Activated CD8-positive, alpha-beta memory T cell treated with anti-CD3 and anti-CD28 coated beads for 24 hours (primary cell): ENCODE results near the gene EEA1.

Experiments
- DNase-seq: peaks from one replicate; pipeline ENCODE4 v3.0.0-alpha.2; 2020

Gene EEA1

DNA sequence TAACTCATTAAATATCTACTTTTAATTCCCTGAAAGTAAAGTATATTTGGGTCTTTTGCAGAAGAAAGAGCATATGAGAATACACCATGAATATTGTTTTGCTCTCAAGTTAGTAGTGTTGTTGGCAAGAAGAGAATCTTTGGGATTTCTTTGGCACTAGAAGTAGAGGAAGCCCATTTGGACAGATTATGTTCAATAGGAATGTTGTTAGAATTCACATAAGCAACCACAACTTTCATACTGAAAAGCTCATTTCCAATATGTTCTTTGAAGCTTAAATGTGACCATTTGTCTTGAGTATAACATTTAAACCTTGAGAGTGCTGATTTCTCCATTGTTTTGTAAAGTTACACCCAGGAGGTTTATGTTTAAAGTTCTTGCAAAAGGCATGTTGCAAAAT is 188.7 kb downstream of the EEA1 start:
- DNase-seq, result no peak

- no peak for DNase-seq
These were observed 190.0 kb downstream of the EEA1 start for GRCh38 chr12:92739113-92739512.

DNA sequence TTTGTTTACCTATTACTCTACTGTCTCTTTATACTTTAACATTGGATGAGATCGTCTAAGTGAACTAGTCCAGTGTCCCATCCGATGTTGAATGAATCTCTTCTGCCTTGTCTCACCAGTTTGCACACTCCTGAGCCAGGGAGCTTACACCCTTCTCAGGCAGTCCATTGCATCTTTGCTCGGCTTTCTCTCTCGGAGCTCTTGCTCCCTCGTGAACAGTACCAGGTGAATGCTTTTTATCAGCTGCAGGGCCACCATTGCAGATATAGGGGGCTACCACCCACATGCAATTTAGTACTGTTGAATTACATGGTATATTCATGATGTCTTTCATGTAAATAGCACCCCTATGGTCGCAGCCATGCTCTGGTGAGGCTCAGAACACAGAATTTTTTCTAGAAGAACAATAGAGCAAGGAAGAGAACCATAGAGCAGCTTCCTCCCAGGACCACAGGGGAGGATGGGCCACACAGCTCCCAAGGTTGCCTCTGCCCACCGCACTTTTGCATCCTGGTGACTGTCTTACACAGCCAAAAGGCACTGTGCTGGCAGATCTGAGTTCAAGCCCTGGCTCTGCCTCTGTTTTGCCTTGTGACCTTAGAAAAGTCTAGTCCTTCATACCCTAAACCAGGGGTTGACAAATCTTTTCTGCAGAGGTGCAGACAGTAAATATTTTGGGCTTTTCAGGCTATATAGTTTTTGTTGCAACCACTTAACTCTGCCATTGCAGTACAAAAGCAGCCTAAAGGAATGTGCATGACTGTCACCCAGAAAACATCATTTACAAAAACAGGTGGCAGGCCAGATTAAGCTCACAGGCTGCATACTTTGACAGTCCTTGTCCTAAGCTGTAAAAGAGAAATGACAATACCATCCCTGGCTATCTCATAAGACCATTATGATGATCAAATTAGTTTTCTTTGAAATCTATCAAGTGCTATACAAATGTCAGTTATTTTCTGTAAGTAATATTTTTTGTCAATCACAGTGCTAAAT is 190.9 kb downstream of the EEA1 start:
- DNase-seq, result no peak

DNA sequence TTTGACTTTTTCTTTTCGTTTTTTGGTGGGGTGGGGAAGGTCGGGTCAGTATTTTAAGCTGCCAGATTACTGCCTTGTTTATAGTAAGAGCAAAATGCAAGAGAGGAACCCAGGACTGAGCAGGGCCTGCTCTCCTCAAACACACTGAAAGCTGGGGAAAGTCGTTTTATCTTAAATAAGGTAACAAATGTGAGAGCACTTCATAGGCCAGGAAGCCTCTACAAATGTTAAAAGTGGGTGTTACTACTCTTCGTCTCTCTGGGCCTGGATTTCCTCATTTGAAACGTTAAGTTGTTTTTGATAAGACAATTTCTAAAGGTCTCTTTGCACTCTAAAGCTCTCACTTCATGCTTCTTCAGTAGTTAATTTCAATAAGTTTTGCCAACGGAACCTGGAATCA is 192.5 kb downstream of the EEA1 start:
- no peak for DNase-seq

DNA sequence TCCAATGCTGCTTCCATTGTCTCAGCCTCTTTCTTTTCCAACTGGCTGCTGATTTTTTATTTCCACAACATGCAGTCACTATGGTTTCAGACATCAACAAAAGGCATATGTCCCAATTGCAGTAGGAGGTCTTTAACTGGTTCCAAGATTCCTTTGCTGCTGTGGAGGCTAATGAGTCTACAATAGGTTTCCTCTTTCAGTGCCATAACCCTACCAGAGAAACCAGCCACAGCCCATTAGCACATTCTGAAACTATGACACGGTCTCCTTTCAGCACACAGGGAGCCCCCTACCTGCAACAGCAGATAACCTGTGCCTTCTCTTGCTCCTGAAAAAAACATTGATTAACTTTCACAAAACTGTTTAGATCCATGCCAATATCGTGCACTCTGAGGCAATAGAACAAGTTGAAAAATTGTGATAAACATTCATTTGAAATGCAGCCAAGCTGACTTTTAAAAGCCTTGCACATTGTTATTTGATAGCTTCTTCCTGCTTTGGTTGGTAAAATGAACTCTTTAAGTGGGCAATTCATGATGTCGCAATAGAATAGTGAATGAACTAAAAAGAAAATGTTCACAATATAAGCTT is 193.9 kb downstream of the EEA1 start:
- no peak for DNase-seq

- DNase-seq, result no peak
These were observed 195.4 kb downstream of the EEA1 start for GRCh38 chr12:92733661-92734060.

GRCh38 chr12:92733181-92733580 is 195.9 kb downstream of the EEA1 start:
- no peak for DNase-seq

- no peak for DNase-seq
These were observed 196.4 kb downstream of the EEA1 start for GRCh38 chr12:92732716-92733115.

GRCh38 chr12:92732216-92732615 is 196.9 kb downstream of the EEA1 start:
- DNase-seq, result no peak

DNA sequence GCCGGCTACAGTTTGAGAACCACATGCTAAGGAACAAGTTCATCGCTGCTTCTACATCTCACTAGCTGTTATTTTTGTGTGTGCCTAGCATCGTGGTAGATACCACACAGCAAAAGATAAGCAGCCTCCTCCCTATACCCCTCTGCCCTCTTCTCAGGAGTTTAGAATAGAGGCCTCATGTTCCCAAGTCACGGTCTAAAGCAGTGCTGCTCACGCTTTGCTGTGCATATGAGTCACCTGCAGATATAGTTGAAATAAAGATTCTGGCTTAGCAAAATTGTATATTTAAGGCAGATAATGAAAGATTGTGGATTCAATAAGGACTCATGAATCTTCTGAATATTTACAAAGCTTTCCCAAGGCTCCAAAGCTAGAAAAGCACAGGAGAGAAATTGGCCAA is 198.3 kb downstream of the EEA1 start:
- DNase-seq, result no peak

DNA sequence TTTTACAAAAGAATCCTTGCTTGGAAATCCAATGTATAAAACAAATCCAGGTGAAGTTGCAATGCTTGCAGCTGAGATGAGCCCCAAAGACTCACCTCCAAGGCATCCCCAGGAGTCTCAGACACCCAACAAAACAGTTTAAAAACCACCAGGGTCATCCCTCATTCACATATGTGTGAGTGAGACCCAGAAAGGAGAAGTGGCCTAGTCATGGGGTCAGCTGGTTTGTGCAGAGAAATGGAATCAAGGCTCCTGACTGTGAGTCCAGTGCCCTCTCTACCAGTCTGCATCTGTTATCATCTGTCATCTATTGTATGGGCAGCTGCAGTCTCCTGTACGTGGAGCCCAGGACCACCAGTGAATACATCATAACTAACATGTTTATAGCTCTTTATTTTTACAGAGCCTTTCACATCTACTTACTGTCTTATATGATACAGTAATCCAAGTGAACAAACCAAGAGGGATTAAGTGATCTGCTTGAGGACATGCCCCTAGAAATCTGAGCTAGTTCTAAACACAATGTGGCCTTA is 199.3 kb downstream of the EEA1 start:
- DNase-seq, result no peak

DNA sequence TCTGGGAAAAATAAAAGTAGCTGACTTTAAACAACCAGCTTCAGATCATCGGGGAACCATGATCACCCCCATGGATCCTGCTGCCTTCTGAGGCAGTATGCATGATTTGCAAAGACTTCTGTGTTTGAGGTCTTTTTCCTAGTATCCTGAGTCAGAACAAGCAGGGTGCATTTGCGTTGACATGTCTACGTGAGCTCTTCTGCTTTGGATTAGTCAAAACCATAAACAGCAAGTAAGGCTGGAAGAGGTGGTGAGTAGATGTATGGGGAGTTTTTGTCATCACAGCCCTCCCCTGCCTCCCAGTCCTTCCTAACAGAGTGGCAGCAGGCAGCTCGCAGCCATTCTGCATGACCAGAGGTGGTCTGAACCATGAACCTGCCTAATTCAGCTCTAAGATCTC is 202.2 kb downstream of the EEA1 start:
- DNase-seq, result no peak

DNA sequence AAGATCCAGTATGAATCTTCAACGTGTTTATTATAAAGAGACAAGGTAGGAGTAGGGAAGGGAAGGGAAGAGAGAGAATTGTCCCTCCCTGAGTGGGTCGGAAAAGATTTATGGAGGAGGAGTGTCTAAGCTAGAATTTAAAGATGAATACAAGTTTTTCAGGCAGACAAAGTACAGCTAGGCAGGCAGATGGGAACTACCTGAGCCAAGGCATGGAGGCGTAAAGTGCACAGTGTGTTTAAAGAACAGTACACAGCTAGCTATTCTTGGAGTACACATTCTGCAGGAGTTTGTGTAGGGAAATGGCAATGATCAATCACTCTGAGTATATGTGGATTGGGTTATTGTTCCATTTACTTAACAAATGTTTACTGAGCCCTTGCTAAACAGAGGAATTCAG is 206.2 kb downstream of the EEA1 start:
- DNase-seq, result no peak

GRCh38 chr12:92721656-92722055 is 207.4 kb downstream of the EEA1 start:
- no peak for DNase-seq

GRCh38 chr12:92721130-92721529 is 208.0 kb downstream of the EEA1 start:
- DNase-seq, result no peak
